Fibroblast of peridontal ligament (primary cell): Measurements from ENCODE around the gene RIPK4.

Source experiments
- DNase-seq: peaks from one replicate; pipeline ENCODE4 v3.0.0-alpha.2; 2010; ENCODE audit errors: extremely low read depth

RIPK4 gene

GRCh38 chr21:41691205-41692184 is 75.4 kb downstream of the RIPK4 start:
- DNase-seq = no peak
